Measurements from ENCODE around the gene REELD1. TPM values are rescaled to one million over a fixed set of nuclear protein-coding genes. Genes with fewer than 3 reads are reported as not detected.

Gene REELD1
- total RNA-seq, 1 donor from 2014 or later, result not detected

- H3K27me3 ChIP-seq (ENCODE audit: control insufficient read depth, insufficient read depth, low read length), result no peaks in the 10 kb centered on the region
- no peak overlapping the region for H3K4me3 ChIP-seq (ENCODE audit: low read depth, low read length)
- H3K36me3 ChIP-seq (ENCODE audit: control insufficient read depth, insufficient read depth, low read length), result no peaks in the 10 kb centered on the region
- FAIRE-seq (no peak), DNase-seq (ENCODE audit: low read depth) (no peak)
- TF ChIP-seq CTCF (IDR thresholded peaks at IDR 0.05; ENCODE audit: insufficient read depth, low read length, severe bottlenecking), result no peak
Measured at GRCh38 chr4:146207410-146207809, 6.9 kb upstream of the REELD1 start.

- DNase-seq (ENCODE audit: low read depth) (no peak), FAIRE-seq (no peak)
- H3K4me3 ChIP-seq (ENCODE audit: low read depth, low read length), result no peak overlapping the region
- TF ChIP-seq CTCF (IDR thresholded peaks at IDR 0.05; ENCODE audit: insufficient read depth, low read length, severe bottlenecking), result no peak
- no peaks in the 10 kb centered on the region for H3K27me3 ChIP-seq (ENCODE audit: control insufficient read depth, insufficient read depth, low read length)
- no peaks in the 10 kb centered on the region for H3K36me3 ChIP-seq (ENCODE audit: control insufficient read depth, insufficient read depth, low read length)
Measured at GRCh38 chr4:146210890-146211289, 3.4 kb upstream of the REELD1 start.

- FAIRE-seq, result no peak
- H3K4me3 ChIP-seq (ENCODE audit: low read depth, low read length), result no peak overlapping the region
- peaks cover 2% of the 10 kb centered on the region for H3K27me3 ChIP-seq (ENCODE audit: control insufficient read depth, insufficient read depth, low read length)
- no peaks in the 10 kb centered on the region for H3K36me3 ChIP-seq (ENCODE audit: control insufficient read depth, insufficient read depth, low read length)
- no peak for TF ChIP-seq CTCF (IDR thresholded peaks at IDR 0.05; ENCODE audit: insufficient read depth, low read length, severe bottlenecking)
- DNase-seq (ENCODE audit: low read depth), result no peak
Measured at GRCh38 chr4:146211440-146211839, 2.9 kb upstream of the REELD1 start.

- FAIRE-seq (no peak), DNase-seq (ENCODE audit: low read depth) (no peak)
- TF ChIP-seq CTCF (IDR thresholded peaks at IDR 0.05; ENCODE audit: insufficient read depth, low read length, severe bottlenecking), result no peak
- no peaks in the 10 kb centered on the region for H3K36me3 ChIP-seq (ENCODE audit: control insufficient read depth, insufficient read depth, low read length)
- no peak overlapping the region for H3K4me3 ChIP-seq (ENCODE audit: low read depth, low read length)
- peaks cover 2% of the 10 kb centered on the region for H3K27me3 ChIP-seq (ENCODE audit: control insufficient read depth, insufficient read depth, low read length)
Measured at GRCh38 chr4:146212781-146213180, 1.6 kb upstream of the REELD1 start.

- no peak for TF ChIP-seq CTCF (IDR thresholded peaks at IDR 0.05; ENCODE audit: insufficient read depth, low read length, severe bottlenecking)
Measured at GRCh38 chr4:146222313-146222712, 8.0 kb downstream of the REELD1 start.

GRCh38 chr4:146224326-146224966 is 10.1 kb downstream of the REELD1 start:
- no peak for TF ChIP-seq CTCF (IDR thresholded peaks at IDR 0.05; ENCODE audit: insufficient read depth, low read length, severe bottlenecking)

More at GRCh38 chr4:146222313-146222712, 8.0 kb downstream of the REELD1 start:
- Histone ChIP-seq H3K27me3 (ENCODE audit: control insufficient read depth, insufficient read depth, low read length) (no peaks in the 10 kb centered on the region), H3K36me3 (ENCODE audit: control insufficient read depth, insufficient read depth, low read length) (no peaks in the 10 kb centered on the region), H3K4me3 (ENCODE audit: low read depth, low read length) (no peak overlapping the region)
- peak; percentile 71 for DNase-seq (ENCODE audit: low read depth)
- peak; percentile 97 for FAIRE-seq

More at GRCh38 chr4:146224326-146224966, 10.1 kb downstream of the REELD1 start:
- FAIRE-seq (no peak), DNase-seq (ENCODE audit: low read depth) (peak; percentile 4)
- Histone ChIP-seq H3K36me3 (ENCODE audit: control insufficient read depth, insufficient read depth, low read length) (no peaks in the 10 kb centered on the region), H3K4me3 (ENCODE audit: low read depth, low read length) (no peak overlapping the region), H3K27me3 (ENCODE audit: control insufficient read depth, insufficient read depth, low read length) (peaks cover under 1% of the 10 kb centered on the region)
